ENCODE results near the gene TP53I11. TPM values are rescaled to one million over a fixed set of nuclear protein-coding genes. Genes with fewer than 3 reads are reported as not detected.

Gene TP53I11
- total RNA-seq, 1 donor from 2014 or later = 83.6 TPM

GRCh38 chr11:44901120-44901633 lies 49.5 kb downstream of the TP53I11 start:
- Mint-ChIP-seq H3K9me3 (peaks cover 3% of the 10 kb centered on the region), H3K36me3 (ENCODE audit: low read depth) (peaks cover 17% of the 10 kb centered on the region), H3K4me1 (peaks cover 20% of the 10 kb centered on the region), H3K4me3 (no peak overlapping the region), H3K27me3 (ENCODE audit: low read depth) (no peaks in the 10 kb centered on the region), H3K27ac (ENCODE audit: unreplicated experiment) (no peak overlapping the region)
- DNase-seq (ENCODE audit: low read depth, low spot score) = no peak
- TF ChIP-seq CTCF (conservative IDR thresholded peaks at IDR 0.05) = no peak

GRCh38 chr11:44899959-44900358 lies 50.7 kb downstream of the TP53I11 start:
- DNase-seq (ENCODE audit: low read depth, low spot score) = peak; percentile 32
- Mint-ChIP-seq H3K4me1 (peaks cover 21% of the 10 kb centered on the region), H3K4me3 (no peak overlapping the region), H3K27ac (ENCODE audit: unreplicated experiment) (no peak overlapping the region), H3K27me3 (ENCODE audit: low read depth) (no peaks in the 10 kb centered on the region), H3K9me3 (peaks cover 3% of the 10 kb centered on the region), H3K36me3 (ENCODE audit: low read depth) (peaks cover 17% of the 10 kb centered on the region)
- no peak for TF ChIP-seq CTCF (conservative IDR thresholded peaks at IDR 0.05)

GRCh38 chr11:44893846-44894617 lies 56.7 kb downstream of the TP53I11 start:
- Mint-ChIP-seq H3K9me3 (no peaks in the 10 kb centered on the region), H3K27ac (ENCODE audit: unreplicated experiment) (peak overlapping the region; percentile 13), H3K27me3 (ENCODE audit: low read depth) (no peaks in the 10 kb centered on the region), H3K4me1 (peaks cover 64% of the 10 kb centered on the region), H3K4me3 (peak overlapping the region; percentile 44), H3K36me3 (ENCODE audit: low read depth) (peaks cover 11% of the 10 kb centered on the region)
- TF ChIP-seq CTCF (conservative IDR thresholded peaks at IDR 0.05) = peak; percentile 99
- peak; percentile 84 for DNase-seq (ENCODE audit: low read depth, low spot score)

- no peak for TF ChIP-seq CTCF (conservative IDR thresholded peaks at IDR 0.05)
- Mint-ChIP-seq H3K27ac (ENCODE audit: unreplicated experiment) (peak overlapping the region; percentile 13), H3K9me3 (no peaks in the 10 kb centered on the region)
These were observed 57.3 kb downstream of the TP53I11 start for GRCh38 chr11:44893308-44893822.

GRCh38 chr11:44892843-44893242 lies 57.8 kb downstream of the TP53I11 start:
- H3K9me3 Mint-ChIP-seq = no peaks in the 10 kb centered on the region
- DNase-seq (ENCODE audit: low read depth, low spot score) = no peak
- H3K36me3 Mint-ChIP-seq (ENCODE audit: low read depth) = peaks cover 2% of the 10 kb centered on the region
- H3K27me3 Mint-ChIP-seq (ENCODE audit: low read depth) = no peaks in the 10 kb centered on the region
- no peak overlapping the region for H3K27ac Mint-ChIP-seq (ENCODE audit: unreplicated experiment)
- peaks cover 67% of the 10 kb centered on the region for H3K4me1 Mint-ChIP-seq
- no peak overlapping the region for H3K4me3 Mint-ChIP-seq
- no peak for TF ChIP-seq CTCF (conservative IDR thresholded peaks at IDR 0.05)

More at GRCh38 chr11:44893308-44893822, 57.3 kb downstream of the TP53I11 start:
- Mint-ChIP-seq H3K36me3 (ENCODE audit: low read depth) (peaks cover 4% of the 10 kb centered on the region), H3K27me3 (ENCODE audit: low read depth) (no peaks in the 10 kb centered on the region), H3K4me1 (peaks cover 69% of the 10 kb centered on the region), H3K4me3 (no peak overlapping the region)
- DNase-seq (ENCODE audit: low read depth, low spot score) = no peak
